Neural cell (in vitro differentiated cells): ENCODE measurements around the gene PTPRD.

Experiments used
- EP300 ChIP-seq: fragments of 450-650 bp; conservative IDR thresholded peaks from 2 replicates; pipeline ENCODE4 v1.6.1; 2014; ENCODE audit warnings: antibody characterized with exemption, mild to moderate bottlenecking, moderate library complexity; ENCODE audit not compliant: poor library complexity, severe bottlenecking
- TF ChIP-seq, protein P1 (sequence below): fragments of 450-650 bp; IDR thresholded peaks from 2 replicates; pipeline ENCODE4 v1.5.1; 2014; ENCODE audit warnings: antibody characterized with exemption, mild to moderate bottlenecking, moderate library complexity; ENCODE audit not compliant: poor library complexity, severe bottlenecking

DNA sequence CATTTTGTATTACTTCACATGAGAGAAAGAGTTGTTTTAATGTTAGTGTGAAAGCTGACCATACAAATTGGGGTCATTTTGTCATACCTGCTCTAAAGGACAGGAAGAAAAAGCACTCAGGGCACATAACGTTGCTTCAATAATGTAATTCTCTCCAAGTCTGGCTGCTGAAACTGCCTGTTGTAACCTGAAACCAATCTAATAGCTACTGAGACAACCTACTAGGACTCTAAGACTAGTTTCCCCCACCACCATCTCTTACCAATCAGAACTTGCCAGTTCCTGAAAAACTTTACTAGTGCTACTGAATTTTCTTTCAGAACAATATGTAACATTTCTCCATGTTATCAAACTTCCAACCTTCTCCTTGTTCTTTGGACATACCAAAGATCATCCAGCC lies 374.7 kb downstream of the PTPRD start:
- TF ChIP-seq, protein P1, sequence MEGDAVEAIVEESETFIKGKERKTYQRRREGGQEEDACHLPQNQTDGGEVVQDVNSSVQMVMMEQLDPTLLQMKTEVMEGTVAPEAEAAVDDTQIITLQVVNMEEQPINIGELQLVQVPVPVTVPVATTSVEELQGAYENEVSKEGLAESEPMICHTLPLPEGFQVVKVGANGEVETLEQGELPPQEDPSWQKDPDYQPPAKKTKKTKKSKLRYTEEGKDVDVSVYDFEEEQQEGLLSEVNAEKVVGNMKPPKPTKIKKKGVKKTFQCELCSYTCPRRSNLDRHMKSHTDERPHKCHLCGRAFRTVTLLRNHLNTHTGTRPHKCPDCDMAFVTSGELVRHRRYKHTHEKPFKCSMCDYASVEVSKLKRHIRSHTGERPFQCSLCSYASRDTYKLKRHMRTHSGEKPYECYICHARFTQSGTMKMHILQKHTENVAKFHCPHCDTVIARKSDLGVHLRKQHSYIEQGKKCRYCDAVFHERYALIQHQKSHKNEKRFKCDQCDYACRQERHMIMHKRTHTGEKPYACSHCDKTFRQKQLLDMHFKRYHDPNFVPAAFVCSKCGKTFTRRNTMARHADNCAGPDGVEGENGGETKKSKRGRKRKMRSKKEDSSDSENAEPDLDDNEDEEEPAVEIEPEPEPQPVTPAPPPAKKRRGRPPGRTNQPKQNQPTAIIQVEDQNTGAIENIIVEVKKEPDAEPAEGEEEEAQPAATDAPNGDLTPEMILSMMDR: no peak
- no peak for TF ChIP-seq EP300
